Suprapubic skin (tissue), 4 donors: Measurements from ENCODE around the gene MGAT5B. TPM values are rescaled to one million over a fixed set of nuclear protein-coding genes. Genes with fewer than 3 reads are reported as not detected.

Experiments used
- DNase-seq, 2 donors: peaks; one replicate each; pipeline ENCODE4 v3.0.0-alpha.2; 2019; ENCODE audit warnings: low spot score in 2 of 2
- H3K27ac ChIP-seq: fragments of 200-600 bp; sonication (generic); one replicate; pipeline ENCODE4 v1.5.1; 2019
- H3K27me3 ChIP-seq: fragments of 200-600 bp; sonication (generic); one replicate; pipeline ENCODE4 v1.5.1; 2019
- H3K36me3 ChIP-seq: fragments of 200-600 bp; sonication (generic); one replicate; pipeline ENCODE4 v1.5.1; 2019
- H3K4me1 ChIP-seq: fragments of 200-600 bp; sonication (generic); one replicate; pipeline ENCODE4 v1.5.1; 2019
- H3K4me3 ChIP-seq: fragments of 200-600 bp; sonication (generic); one replicate; pipeline ENCODE4 v1.5.1; 2019; ENCODE audit warnings: mild to moderate bottlenecking
- H3K9me3 ChIP-seq: fragments of 200-600 bp; sonication (generic); one replicate; pipeline ENCODE4 v1.5.1; 2019
- EP300 ChIP-seq: sonication (generic); formaldehyde crosslinking; IDR thresholded peaks from one replicate; pipeline ENCODE4 v1.6.1; 2017; ENCODE audit warnings: antibody characterized with exemption
- POLR2A ChIP-seq, 2 donors: fragments of 450-650 bp; IDR thresholded peaks; one replicate each; pipeline ENCODE4 v1.6.1; 2017; ENCODE audit warnings: antibody characterized with exemption in 2 of 2, mild to moderate bottlenecking in 2 of 2, moderate library complexity in 2 of 2
- POLR2AphosphoS5 ChIP-seq, 3 donors: sonication (generic); formaldehyde crosslinking; IDR thresholded peaks; one replicate each; pipeline ENCODE4 v1.6.1; 2017; ENCODE audit warnings: antibody characterized with exemption in 3 of 3
- WGBS: methylation state at CpG from one replicate; pipeline ENCODE4 v1.1.5; 2018; 5-methylcytosine and 5-hydroxymethylcytosine counted together
- total RNA-seq, 4 donors: library from RNA; depleted of rRNA; stranded (reverse); fragments of >200 nt; gene quantifications; one replicate each; pipeline ENCODE4 v1.1.0, GENCODE V29; 2016
- TF ChIP-seq, protein P1 (sequence below), 2 donors: fragments of 200-600 bp in 1 of 2; fragments of 450-650 bp in 1 of 2; sonication (generic) in 1 of 2; IDR thresholded peaks; one replicate each; pipeline ENCODE4 v1.5.1; 2016 to 2019; ENCODE audit warnings: antibody characterized with exemption in 2 of 2, mild to moderate bottlenecking in 1 of 2, moderate library complexity in 1 of 2

MGAT5B gene
- total RNA-seq, 4 donors from 2014 or later = 0.26 to 0.72 (median 0.30) TPM; not detected in 1

DNA sequence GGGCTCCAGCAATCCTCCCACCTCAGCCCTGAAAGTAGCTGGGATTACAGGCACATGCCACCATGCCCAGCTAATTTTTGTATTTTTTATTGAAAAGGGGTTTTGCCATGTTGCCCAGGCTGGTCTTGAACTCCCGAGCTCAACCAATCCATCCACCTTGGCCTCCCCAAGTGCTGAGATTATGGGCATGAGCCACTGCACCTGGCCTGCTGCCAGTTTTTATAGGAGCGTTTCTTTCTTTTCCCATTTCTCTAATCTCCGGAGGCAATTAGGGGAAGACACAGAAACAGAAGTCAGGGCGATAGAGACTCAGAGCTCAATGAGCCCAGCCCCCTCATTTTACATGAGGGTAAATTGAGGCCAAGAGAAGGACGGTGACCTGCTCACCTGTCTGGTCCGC lies 10.4 kb downstream of the MGAT5B start:
- H3K4me1 ChIP-seq = no peaks in the 10 kb centered on the region
- no peak for DNase-seq
- H3K36me3 ChIP-seq = no peaks in the 10 kb centered on the region
- H3K9me3 ChIP-seq = no peaks in the 10 kb centered on the region
- whole genome bisulfite sequencing = 71% methylated on average over 6 of the region's 6 CpGs
- TF ChIP-seq, protein P1, sequence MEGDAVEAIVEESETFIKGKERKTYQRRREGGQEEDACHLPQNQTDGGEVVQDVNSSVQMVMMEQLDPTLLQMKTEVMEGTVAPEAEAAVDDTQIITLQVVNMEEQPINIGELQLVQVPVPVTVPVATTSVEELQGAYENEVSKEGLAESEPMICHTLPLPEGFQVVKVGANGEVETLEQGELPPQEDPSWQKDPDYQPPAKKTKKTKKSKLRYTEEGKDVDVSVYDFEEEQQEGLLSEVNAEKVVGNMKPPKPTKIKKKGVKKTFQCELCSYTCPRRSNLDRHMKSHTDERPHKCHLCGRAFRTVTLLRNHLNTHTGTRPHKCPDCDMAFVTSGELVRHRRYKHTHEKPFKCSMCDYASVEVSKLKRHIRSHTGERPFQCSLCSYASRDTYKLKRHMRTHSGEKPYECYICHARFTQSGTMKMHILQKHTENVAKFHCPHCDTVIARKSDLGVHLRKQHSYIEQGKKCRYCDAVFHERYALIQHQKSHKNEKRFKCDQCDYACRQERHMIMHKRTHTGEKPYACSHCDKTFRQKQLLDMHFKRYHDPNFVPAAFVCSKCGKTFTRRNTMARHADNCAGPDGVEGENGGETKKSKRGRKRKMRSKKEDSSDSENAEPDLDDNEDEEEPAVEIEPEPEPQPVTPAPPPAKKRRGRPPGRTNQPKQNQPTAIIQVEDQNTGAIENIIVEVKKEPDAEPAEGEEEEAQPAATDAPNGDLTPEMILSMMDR (IDR thresholded peaks at IDR 0.05) = no peak
- no peak for TF ChIP-seq EP300
- no peak for TF ChIP-seq POLR2AphosphoS5 (IDR thresholded peaks at IDR 0.05)
- no peak for TF ChIP-seq POLR2A (IDR thresholded peaks at IDR 0.05)
- no peak overlapping the region for H3K4me3 ChIP-seq
- no peak overlapping the region for H3K27ac ChIP-seq
- H3K27me3 ChIP-seq = peaks cover 27% of the 10 kb centered on the region

DNA sequence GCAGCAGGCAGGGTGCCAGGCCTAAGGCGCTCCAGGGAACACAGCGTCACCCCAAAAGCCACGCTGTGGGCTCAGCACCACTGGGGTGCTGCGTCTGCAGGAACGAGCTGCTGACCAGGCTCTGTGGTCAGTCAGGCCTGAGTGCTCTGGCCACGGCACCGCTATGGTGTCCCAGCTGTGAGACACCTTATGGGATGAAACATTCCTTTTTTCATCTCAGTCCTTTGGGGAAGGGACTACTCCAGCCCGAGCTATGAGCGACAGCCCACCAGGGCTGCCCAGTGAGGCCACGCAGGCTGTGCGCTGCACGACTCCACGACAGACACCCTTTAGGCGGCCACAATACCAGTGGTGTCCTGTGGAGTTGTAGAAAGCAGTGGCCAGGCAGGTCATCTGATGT lies 11.1 kb downstream of the MGAT5B start:
- no peak for TF ChIP-seq POLR2AphosphoS5 (IDR thresholded peaks at IDR 0.05)
- no peak for TF ChIP-seq POLR2A (IDR thresholded peaks at IDR 0.05)
- TF ChIP-seq, protein P1 (IDR thresholded peaks at IDR 0.05) = no peak
- WGBS = 97% methylated on average over 12 of the region's 14 CpGs
- DNase-seq = no peak
- no peak overlapping the region for H3K27ac ChIP-seq
- no peaks in the 10 kb centered on the region for H3K9me3 ChIP-seq
- peaks cover 27% of the 10 kb centered on the region for H3K27me3 ChIP-seq
- no peaks in the 10 kb centered on the region for H3K36me3 ChIP-seq
- H3K4me1 ChIP-seq = no peaks in the 10 kb centered on the region
- no peak overlapping the region for H3K4me3 ChIP-seq

DNA sequence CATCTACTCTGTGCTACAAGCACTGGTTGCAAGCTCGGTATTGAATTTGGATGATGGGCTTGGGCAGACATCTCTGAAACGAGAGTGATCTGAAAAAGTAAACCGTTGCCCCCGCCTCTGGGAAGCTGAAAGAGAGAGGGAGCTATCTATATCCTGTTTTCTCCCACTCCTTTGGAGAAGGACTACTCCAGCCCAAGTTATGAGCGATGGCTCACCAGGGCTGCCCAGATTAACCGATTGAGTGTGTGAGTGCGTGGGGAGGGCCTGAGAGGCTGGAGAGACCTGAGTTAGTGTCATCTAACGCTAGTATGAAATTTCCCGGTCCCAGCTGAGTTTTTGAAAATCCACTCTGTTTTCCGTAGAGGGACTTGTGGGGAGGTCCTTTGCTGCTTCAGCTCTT lies 11.5 kb downstream of the MGAT5B start:
- Histone ChIP-seq H3K36me3 (no peaks in the 10 kb centered on the region), H3K27me3 (peaks cover 27% of the 10 kb centered on the region), H3K4me1 (no peaks in the 10 kb centered on the region), H3K27ac (no peak overlapping the region), H3K9me3 (no peaks in the 10 kb centered on the region), H3K4me3 (no peak overlapping the region)
- no peak for DNase-seq
- no peak for TF ChIP-seq EP300
- TF ChIP-seq, protein P1 (IDR thresholded peaks at IDR 0.05) = no peak
- TF ChIP-seq POLR2AphosphoS5 (IDR thresholded peaks at IDR 0.05) = no peak
- TF ChIP-seq POLR2A (IDR thresholded peaks at IDR 0.05) = no peak
- WGBS = 54% methylated on average over 10 of the region's 10 CpGs

DNA sequence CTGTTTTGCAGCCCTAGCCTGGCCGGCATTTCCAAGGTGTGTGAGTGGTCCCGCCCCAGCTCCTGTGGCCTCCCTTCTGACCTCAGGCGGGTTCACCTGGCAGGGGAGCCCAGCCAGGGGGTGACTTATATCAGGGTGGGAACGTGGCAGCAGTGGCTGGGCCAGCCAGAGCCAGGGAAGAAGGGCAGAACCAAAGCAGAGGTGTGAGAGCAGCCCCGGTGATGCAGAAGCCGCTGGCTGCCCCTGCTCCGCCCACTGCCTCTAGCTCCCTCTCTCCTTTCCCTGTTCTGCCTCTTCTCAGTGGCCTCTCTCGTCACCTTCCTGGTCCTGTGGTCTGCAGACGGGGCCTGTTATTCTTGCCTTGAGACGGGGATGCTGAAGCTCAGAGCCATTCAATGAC lies 12.1 kb downstream of the MGAT5B start:
- 60% methylated on average over 7 of the region's 10 CpGs for WGBS
- Histone ChIP-seq H3K27me3 (peaks cover 27% of the 10 kb centered on the region), H3K4me3 (no peak overlapping the region), H3K9me3 (no peaks in the 10 kb centered on the region), H3K36me3 (no peaks in the 10 kb centered on the region), H3K27ac (no peak overlapping the region), H3K4me1 (no peaks in the 10 kb centered on the region)
- TF ChIP-seq POLR2AphosphoS5 (IDR thresholded peaks at IDR 0.05) = no peak
- no peak for TF ChIP-seq POLR2A (IDR thresholded peaks at IDR 0.05)
- no peak for TF ChIP-seq EP300
- TF ChIP-seq, protein P1 (IDR thresholded peaks at IDR 0.05) = no peak
- no peak for DNase-seq

DNA sequence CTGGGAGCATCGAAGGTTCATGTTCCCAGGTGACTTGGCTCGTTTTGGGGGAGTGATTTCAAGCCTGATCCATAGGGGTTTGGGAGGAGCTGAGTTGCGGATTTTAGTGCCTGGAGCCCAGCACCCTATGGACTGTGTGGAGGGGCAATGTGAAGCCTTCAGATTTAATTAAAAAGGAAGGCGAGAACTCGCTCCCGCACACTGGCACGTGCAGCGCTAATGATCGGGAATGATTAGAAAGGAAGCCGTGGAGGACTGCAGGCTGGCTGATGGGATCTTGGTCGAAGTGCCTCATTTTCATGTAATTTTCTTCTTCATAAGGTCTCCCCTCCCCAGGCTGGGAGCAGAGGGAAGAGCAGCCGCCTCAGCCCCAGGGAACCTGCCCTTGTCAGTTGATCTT lies 12.8 kb downstream of the MGAT5B start:
- Histone ChIP-seq H3K9me3 (no peaks in the 10 kb centered on the region), H3K27me3 (peaks cover 27% of the 10 kb centered on the region), H3K4me1 (no peaks in the 10 kb centered on the region), H3K27ac (no peak overlapping the region), H3K36me3 (no peaks in the 10 kb centered on the region), H3K4me3 (no peak overlapping the region)
- DNase-seq = no peak
- WGBS = 88% methylated on average over 12 of the region's 12 CpGs
- TF ChIP-seq POLR2A (IDR thresholded peaks at IDR 0.05) (no peak), EP300 (no peak), POLR2AphosphoS5 (IDR thresholded peaks at IDR 0.05) (no peak)
- TF ChIP-seq, protein P1 (IDR thresholded peaks at IDR 0.05) = no peak
